A673 (cell line): ENCODE data around the gene GABRB1.

Source experiments
- EZH2 ChIP-seq: fragments of 200-600 bp; sonication (generic); IDR thresholded peaks from 2 replicates; pipeline ENCODE4 v1.6.1; 2017; ENCODE audit warnings: borderline replicate concordance, low read depth, mild to moderate bottlenecking, mixed read lengths, antibody characterized with exemption, low read length; ENCODE audit not compliant: poor library complexity, severe bottlenecking
- TF ChIP-seq, protein P1 (sequence below): fragments of 300-800, 200-600 bp; sonication (generic); conservative IDR thresholded peaks from 2 replicates; pipeline ENCODE4 v1.5.1; 2017; ENCODE audit warnings: low read depth, mild to moderate bottlenecking, antibody characterized with exemption, low read length, moderate library complexity, mixed read lengths

DNA sequence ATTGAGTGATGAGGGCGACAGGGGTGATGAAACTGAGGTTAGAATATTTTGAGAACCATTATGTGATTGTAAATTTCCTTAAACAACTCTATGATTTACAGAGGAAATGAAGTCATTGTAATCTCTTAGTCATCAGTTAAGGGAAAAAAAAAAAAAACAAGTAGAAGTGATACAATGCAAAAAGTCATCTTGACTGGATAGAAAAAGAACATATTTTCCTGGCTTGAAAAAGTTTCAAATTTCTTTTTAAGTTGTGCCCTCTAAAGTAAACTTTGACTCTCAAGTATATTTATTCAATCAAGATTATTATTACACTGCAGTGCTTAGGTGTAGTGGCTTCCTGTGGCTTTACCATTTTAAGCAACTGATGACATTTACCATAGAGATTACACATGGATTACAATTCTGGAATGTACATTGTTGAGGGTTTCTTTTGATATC lies 40.6 kb downstream of the GABRB1 start:
- TF ChIP-seq, protein P1, sequence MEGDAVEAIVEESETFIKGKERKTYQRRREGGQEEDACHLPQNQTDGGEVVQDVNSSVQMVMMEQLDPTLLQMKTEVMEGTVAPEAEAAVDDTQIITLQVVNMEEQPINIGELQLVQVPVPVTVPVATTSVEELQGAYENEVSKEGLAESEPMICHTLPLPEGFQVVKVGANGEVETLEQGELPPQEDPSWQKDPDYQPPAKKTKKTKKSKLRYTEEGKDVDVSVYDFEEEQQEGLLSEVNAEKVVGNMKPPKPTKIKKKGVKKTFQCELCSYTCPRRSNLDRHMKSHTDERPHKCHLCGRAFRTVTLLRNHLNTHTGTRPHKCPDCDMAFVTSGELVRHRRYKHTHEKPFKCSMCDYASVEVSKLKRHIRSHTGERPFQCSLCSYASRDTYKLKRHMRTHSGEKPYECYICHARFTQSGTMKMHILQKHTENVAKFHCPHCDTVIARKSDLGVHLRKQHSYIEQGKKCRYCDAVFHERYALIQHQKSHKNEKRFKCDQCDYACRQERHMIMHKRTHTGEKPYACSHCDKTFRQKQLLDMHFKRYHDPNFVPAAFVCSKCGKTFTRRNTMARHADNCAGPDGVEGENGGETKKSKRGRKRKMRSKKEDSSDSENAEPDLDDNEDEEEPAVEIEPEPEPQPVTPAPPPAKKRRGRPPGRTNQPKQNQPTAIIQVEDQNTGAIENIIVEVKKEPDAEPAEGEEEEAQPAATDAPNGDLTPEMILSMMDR = no peak
- TF ChIP-seq EZH2 = no peak
